HG03432 (cell line): ENCODE data around the gene COPS6.

Experiments
- ATAC-seq: cut with Tn5 transposase; IDR thresholded peaks from one replicate; pipeline ENCODE4 v1.9.1; 2021; ENCODE audit warnings: mild to moderate bottlenecking, moderate library complexity; ENCODE audit not compliant: unreplicated experiment

Gene COPS6

DNA sequence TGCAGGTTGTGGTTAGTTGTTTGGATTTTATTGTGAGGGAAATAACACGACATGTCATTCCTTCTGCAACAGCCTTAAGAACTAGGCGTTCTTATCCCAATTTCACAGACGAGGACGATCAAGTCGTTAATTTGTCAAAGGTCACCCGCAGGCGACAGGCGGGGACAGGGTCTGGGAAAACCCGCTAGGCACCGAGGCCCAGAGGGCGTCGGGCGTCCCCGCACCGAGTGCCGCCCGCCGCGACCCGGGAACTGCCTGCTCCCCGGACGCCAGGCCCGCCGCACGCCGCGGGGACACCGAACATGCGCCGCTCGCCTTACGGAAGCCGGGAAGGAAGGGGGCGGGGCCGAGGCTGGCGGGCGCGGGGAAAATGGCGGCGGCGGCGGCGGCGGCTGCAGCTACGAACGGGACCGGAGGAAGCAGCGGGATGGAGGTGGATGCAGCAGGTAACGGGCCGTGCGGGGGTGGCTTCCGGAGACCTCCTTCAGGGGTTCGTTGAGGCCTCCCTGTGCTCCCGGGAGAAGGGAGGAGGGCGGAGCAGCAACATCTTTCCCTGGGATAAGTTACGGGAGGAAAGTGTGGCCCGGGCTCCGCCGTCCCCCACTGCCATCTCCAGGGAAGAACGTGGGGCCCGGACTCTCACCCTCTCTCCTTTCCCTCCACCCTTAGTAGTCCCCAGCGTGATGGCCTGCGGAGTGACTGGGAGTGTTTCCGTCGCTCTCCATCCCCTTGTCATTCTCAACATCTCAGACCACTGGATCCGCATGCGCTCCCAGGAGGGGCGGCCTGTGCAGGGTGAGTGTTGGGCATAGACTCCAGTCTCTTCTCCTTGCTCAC, at the start of gene COPS6:
Gene COPS6 (plus strand): TSS at position 349 of the 837 bp plus-strand sequence. CDS start 22 bp downstream, at position 371.
- ATAC-seq, result peak; percentile 70

DNA sequence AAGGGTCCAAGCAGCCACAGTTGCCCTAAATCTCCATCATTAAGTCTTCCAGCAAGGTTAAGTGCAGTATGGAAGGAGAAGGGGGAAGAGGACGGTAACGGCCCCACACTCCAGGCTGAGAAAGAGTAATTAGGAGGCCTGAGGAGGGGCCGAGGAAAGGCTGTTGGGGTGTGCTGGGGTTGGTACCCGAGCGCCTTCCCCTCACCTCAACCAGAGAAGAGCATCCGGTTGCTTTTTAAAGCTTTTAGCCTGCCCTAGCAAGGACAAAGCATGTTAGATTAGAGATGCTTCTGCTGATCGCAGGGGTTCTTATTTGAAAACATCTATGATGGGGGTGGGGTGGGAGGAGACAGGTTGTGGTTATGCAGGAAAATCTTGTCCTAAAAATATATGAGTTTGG, 48.2 kb upstream of the COPS6 start:
- ATAC-seq, result no peak

DNA sequence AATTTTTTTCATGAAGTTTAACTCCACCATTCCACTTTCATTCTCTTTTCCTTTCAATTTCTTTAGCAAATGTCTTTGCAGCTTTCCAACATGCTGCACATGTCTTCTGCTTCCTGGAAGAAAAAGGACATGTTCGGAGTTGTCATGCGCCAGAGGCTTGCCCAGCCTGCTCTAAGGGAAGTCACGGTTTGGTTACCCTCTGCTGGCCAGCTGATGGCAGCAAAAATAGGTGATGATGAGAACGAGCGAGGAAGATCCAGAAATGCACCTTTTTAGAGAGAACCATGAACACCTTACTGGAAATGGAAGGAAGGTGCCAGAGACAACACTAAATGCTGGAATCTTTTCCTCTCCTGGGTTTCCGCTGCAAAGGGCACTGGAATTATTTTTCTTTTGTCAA, 44.1 kb upstream of the COPS6 start:
- ATAC-seq, result no peak

DNA sequence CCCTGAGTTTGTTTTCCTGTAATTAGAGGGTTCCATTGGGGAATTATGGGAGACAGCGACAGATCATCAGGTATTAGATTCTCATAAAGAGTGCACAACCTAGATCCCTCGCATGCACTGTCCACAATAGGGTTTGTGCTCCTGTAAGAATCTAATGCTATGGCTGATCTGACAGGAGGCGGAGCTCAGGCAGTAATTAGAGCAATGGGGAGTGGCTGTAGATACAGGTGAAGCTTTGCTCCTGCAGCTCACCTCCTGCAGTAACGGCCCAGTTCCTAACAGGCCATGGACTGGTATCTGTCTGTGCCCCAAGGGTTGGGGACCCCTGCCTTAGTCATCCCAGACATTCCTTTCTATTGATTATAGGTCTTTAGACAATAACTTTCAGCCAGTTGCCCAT, 40.1 kb upstream of the COPS6 start:
- ATAC-seq, result no peak

DNA sequence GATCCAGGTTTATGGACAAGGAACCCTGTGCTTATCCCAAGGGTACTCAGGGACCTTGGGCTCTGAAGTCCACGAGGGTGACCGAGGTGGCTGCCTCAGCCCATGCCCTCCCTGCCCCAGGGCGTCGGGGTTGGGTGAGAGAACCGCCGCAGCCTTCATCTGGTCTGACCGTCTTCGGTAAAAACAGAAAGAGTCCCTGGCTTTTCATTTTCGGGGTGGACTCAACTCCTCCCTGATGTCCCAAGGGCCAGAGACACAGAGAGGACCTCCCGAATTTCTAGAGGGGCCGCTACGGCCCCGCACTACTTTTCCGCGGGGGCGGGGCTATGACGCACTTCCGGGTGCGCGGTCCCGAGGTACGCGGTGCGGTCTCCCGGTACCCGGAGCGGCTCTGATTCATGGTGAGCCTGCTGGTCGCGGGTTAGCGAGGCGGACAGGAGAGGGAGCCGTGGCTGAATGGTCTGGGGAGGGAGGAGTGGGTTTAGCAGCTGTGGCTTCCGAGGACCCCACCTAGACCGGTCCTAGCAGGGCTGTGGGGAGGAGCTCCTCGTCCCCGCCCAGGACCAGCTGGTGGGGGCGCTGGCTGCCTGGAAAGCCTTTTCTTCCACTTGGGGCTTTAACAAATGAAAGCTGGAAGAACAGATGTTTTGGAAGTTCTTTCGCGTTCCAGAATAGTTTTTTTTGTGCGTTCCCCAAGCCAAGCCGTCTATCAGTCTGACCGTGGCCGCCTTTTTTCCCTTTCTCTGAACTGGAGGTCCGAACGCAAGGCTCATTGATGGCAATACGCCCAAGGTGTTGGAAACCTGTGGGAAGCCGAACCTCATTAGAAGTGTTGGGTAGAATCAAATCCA, 39.1 kb upstream of the COPS6 start, which contains the start of gene ZSCAN21:
Gene ZSCAN21 (plus strand): TSS at position 334 of the 851 bp plus-strand sequence. CDS start 7,233 bp downstream, outside the sequence.
- ATAC-seq, result peak; percentile 90

DNA sequence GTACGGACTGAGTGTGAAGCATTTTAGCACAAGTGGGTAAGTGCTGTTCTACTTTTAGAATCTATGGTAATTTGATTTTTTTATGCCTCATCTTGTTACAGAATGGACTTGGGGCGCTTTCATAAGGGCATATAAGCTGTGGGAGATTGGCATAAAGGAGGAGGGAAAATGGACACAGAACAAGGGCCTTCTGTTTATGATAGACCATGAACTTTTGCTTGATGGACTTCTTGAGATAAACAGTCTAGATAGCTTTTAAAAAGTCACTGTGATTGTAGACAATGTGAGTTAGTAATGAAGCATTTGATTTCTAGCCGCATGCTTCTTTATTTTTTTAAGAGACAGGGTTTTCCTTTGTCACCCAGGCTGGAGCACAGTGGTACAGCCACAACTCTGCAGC, 37.2 kb upstream of the COPS6 start:
- ATAC-seq, result no peak

DNA sequence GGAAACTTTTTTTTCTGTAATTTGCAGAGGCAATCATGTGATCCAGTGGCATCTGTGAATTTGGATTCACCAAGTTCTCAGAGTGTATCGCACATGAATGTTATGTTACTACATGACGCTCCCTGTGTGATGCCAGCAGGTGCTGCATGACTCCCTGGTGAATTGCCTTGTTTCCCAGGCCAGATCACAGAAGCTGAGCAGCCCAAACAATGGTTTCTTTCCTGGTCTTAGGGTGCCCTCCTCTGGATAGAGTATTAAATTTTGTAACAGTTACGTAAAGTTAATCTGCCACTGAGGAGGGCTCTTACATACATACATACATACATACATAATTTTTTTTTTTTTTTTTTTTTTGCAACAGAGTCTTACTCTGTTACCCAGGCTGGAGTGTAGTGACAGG, 35.6 kb upstream of the COPS6 start:
- ATAC-seq, result no peak

DNA sequence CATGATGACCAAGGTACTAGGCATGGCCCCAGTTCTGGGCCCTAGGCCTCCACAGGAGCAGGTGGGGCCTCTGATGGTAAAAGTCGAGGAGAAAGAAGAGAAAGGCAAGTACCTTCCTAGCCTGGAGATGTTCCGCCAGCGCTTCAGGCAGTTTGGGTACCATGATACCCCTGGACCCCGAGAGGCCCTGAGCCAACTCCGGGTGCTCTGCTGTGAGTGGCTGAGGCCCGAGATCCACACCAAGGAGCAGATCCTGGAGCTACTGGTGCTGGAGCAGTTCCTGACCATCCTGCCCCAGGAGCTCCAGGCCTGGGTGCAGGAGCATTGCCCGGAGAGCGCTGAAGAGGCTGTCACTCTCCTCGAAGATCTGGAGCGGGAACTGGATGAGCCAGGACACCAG, 31.8 kb upstream of the COPS6 start:
- ATAC-seq, result no peak

DNA sequence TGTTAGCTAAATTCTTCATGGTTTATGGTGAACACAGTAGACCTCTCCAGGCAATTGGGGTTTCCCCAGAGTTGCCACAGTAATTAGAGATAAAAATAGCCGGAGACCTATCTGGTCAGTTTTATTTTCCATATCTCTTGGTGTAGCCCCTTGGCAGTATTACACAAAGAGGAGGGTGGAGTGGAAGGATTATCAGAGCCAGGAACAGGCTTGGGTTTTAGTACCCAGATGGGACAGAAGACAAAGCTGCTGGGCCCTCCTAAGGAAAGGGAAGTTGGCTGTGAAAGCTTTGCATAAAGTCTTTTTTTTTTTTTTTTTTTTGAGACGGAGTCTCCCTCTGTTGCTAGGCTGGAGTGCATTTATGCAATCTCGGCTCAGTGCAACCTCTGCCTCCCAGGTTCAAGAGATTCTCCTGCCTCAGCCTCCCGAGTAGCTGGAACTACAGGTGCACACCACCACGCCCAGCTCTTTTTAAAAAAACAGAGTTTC, 29.5 kb upstream of the COPS6 start:
- no peak for ATAC-seq

DNA sequence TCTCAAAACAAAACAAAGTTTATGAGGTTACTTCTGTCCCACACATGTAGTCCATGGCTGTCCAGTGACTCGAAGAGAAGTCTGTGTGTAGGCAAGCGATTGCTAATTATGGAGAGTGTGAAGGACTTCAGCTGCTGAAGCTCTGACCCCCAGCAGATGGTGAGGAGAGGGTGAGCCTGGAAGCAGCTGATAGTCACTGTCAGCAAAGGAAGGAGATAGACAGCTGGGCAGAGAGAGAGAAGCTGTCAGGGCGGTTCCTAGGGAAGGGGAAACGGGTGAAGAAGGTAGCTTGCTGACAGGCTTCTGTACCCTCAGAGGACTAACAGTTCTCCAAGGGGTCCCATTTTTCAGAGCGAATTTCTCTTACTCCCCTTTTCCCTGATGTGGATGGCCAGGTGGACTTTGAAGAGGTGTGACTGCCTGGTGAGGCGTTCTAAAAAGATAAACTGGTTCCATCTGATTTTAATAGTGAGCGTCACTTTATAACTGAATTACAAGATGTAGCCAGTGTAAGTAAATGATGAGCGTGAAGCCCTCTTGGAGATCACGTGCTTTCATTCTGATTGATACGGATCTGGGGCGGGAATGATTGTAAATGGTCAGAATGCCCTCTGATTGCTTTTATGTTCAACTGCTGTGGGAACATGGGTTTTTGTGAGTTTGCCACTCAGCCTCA, 27.1 kb upstream of the COPS6 start:
- no peak for ATAC-seq

DNA sequence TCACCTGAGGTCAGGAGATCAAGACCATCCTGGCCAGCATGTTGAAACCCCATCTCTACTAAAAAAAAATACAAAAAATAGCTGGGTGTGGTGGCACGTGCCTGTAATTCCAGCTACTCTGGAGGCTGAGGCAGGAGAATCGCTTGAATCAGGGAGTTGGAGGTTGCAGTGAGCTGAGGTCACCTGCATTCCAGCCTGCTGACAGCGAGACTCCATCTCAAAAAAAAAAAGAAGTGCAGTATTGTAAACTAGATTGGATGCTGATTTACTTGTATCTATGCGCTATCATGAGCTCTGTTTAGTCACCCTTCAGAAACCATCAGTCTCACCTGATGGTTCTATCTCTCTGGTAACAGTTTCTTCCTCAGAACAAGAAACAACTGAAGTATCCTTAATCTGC, 25.4 kb upstream of the COPS6 start:
- no peak for ATAC-seq

DNA sequence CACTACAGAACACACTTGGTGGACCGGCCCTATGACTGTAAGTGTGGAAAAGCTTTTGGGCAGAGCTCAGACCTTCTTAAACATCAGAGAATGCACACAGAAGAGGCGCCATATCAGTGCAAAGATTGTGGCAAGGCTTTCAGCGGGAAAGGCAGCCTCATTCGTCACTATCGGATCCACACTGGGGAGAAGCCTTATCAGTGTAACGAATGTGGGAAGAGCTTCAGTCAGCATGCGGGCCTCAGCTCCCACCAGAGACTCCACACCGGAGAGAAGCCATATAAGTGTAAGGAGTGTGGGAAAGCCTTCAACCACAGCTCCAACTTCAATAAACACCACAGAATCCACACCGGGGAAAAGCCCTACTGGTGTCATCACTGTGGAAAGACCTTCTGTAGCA, 24.6 kb upstream of the COPS6 start:
- ATAC-seq, result no peak

DNA sequence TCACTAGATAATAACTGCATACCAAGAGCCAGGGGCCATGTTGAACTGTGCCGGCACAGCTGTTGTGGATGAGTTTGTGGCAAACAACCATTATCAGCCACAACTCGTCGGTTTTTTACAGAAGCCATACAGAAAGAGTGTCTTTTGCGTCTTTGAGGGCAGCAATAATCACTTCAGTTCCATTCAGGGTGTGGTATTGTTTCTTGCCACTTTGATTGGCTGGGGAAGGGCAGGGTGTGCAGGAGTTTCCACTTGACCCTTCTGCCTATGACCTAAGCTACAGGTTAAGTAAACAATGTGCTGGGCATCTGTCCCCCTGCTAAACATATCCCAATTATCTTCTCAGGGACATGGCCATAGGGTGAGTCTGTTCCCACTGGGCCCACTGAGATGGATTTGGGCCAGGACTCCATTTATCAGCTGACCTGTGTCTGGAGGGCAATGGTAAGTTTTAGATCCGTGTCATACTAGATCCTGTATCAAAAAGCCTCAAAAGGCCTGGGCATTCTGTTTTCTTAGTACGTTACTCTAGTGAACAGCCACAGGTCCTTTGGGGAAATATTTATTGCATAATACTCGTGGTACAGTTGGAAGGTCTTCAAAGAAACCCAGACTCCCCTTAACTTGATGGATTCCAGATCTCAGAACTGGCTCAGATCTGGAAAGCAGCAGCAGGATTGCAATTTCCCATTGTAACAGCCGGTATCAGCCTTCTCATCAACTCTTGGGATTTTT, 23.1 kb upstream of the COPS6 start:
- no peak for ATAC-seq

DNA sequence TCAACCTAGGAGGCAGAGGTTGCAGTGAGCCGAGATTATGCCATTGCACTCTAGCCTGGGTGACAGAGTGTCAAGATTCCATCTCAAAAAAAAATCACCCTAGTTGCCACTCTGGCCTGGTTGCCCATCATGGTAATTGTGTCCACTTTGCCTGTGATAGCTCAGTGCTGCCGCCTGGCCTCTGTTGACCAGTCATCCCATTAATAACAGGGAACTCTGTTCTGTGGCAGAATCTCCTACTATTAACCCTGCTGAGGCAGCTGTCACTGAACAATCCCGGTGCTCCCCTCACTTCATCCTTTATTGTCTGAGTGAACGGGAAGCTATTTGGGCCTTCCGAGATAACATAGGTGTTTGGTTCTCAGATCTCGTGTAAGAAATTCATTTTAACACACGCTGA, 21.8 kb upstream of the COPS6 start:
- ATAC-seq, result no peak

DNA sequence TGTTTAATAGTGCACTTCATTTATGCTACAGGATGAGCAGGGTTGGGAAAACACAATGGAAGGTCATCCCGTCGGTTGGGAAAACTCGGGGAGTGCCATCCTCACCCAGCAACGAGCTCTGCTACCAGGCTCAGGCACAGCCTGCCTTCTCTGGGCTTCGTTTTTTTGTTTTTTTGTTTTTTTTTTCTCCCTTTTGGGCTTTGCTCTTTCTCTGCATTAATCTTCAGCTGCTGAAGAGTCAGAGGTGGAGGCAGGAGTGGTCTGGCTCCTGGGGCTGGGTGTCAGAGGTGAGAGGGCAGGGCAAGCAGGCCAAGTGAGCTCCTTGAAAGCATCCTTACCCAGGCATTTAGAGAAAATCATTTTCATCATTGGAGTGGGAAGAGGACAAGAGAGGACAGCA, 18.8 kb upstream of the COPS6 start:
- ATAC-seq, result no peak

DNA sequence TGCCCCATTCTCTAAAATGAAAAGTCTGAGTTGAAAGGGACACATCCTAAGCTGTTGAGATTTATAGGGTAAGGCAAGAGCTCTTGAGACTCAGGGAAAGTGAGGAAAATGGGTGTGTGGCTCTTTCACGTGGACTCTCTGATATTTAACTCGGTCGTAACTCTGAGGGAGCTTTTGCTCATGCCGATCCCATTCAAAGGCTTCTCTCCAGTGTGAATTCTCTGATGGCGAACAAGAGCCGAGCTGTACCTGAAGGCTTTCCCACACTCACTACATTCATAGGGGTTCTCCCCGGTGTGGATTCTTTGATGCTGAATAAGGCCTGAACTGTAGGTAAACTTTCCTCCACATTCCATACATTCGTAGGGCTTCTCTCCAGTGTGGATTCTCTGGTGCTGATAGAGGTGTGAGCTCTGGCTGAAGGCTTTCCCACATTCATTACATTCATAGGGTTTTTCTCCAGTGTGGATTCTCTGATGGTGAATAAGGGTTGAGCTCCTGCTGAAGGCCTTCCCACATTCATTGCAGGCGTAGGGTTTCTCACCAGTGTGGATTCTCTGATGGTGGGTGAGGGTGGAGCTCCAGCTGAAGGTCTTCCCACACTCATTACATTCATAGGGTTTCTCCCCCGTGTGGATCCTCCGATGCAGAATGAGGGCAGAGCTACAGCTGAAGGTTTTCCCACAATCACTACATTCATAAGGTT, 17.6 kb upstream of the COPS6 start:
- no peak for ATAC-seq

DNA sequence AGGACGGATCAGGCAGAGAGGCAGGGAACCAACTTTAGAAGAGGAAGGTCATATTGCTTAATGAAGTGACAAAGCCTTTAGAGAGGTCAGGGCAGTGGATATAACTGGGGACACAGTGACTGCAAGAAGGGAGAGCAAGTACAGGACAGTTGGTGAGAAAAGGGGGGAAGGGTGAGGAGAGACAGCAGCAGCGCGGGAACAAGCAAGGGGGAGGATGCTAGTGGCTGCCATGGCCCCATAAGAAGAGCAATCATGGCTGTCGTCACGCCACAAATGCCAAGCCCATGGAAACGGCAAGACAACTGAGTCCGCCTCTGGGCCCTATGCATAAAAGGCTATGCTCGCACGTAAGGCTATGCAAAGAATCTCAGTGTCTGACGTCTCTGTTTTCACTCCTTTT, 16.3 kb upstream of the COPS6 start:
- ATAC-seq, result no peak

DNA sequence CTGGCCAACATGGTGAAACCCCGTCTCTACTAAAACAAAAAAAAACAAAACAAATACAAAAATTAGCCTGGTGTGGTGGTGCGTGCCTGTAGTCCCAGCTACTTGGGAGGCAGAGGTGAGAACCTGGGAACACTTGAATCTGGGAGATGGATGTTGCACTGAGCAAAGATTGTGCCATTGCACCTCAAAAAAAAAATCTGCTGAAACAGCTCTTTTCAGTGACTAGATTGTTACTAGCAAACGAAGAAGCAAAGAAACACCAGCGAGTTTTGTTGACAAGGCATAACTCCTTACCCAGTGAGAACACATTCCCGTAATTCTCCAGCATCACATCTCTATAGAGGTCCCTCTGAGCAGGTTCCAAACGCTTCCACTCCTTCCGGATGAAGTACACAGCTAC, 13.9 kb upstream of the COPS6 start:
- no peak for ATAC-seq

DNA sequence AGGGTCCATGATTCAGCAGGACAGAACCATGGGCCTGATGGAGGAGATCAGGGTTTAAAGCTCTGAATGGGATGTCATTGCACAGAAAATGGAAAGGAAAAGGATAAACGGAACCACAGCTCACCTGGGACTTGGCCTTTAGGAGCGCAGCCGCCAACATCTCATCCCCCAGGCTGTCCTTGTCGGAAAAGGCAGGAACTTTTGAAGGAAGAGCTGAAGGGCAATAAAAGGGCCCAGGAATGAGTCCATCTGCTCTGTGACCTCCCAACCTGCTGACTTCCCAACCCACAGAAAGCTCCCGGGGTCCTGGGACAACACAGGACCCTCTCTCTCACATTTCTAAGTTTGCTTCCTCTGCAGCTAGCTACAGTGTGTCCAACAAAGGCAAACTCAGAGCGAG, 13.4 kb upstream of the COPS6 start:
- ATAC-seq, result no peak

DNA sequence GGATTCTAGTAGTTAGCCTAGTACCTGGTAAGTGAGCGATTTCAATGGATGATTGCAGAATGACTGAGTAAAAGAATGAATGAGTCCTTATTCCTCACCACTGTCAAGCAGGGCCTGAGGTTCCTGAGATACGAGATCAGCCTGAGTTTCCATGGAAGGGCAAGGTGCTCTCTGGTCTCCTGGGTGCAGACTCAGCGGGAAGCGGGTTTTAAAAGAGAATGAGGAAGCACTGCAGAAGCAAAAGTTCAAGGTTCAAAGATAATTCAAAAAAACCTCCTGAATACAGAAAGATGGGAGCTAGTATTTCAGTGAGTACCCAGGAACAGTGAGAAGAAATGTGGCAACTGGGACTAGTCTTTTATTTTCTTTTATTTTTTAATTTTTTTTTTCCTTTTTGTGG, 11.6 kb upstream of the COPS6 start:
- ATAC-seq, result no peak
